GM23248 (cell line): ENCODE data around the gene TLR8. TPM values are rescaled to one million over a fixed set of nuclear protein-coding genes. Genes with fewer than 3 reads are reported as not detected.
A peak's percentile ranks its signal among the peaks of the same experiment; 100 is the strongest.

Experiments used
- DNase-seq: peaks from one replicate; pipeline ENCODE4 v3.0.0-alpha.2; 2015
- H2AFZ ChIP-seq: fragments of 200-600 bp; sonication (generic); 2 replicates; pipeline ENCODE4 v1.6.1; 2016; ENCODE audit warnings: antibody characterized with exemption
- H3F3A ChIP-seq: fragments of 200-600 bp; sonication (generic); 2 replicates; pipeline ENCODE4 v1.6.1; 2016; ENCODE audit warnings: mild to moderate bottlenecking, antibody characterized with exemption, mixed run types; ENCODE audit not compliant: insufficient read depth
- H3K27ac ChIP-seq: fragments of 200-600 bp; sonication (generic); 2 replicates; pipeline ENCODE4 v1.5.1; 2016; ENCODE audit warnings: mild to moderate bottlenecking
- H3K27me3 ChIP-seq: fragments of 200-600 bp; sonication (generic); replicated peaks from 2 replicates; pipeline ENCODE4 v1.6.1; 2016; ENCODE audit warnings: mild to moderate bottlenecking; ENCODE audit not compliant: insufficient read depth
- H3K36me3 ChIP-seq: fragments of 200-600 bp; sonication (generic); 2 replicates; pipeline ENCODE4 v1.6.1; 2016; ENCODE audit warnings: low read depth, mild to moderate bottlenecking
- H3K4me1 ChIP-seq: fragments of 200-600 bp; sonication (generic); 2 replicates; pipeline ENCODE4 v1.6.1; 2016; ENCODE audit warnings: mild to moderate bottlenecking; ENCODE audit not compliant: insufficient read depth
- H3K4me2 ChIP-seq: fragments of 200-600 bp; sonication (generic); one replicate; pipeline ENCODE4 v1.6.1; 2016; ENCODE audit warnings: mild to moderate bottlenecking; ENCODE audit not compliant: unreplicated experiment
- H3K4me3 ChIP-seq: fragments of 200-600 bp; sonication (generic); 2 replicates; pipeline ENCODE4 v1.5.1; 2016; ENCODE audit warnings: mild to moderate bottlenecking
- H3K79me2 ChIP-seq: fragments of 200-600 bp; sonication (generic); 2 replicates; pipeline ENCODE4 v1.6.1; 2016; ENCODE audit warnings: mild to moderate bottlenecking; ENCODE audit not compliant: insufficient read depth
- H3K9ac ChIP-seq: fragments of 200-600 bp; sonication (generic); 2 replicates; pipeline ENCODE4 v1.6.1; 2016; ENCODE audit warnings: mild to moderate bottlenecking
- H3K9me2 ChIP-seq: fragments of 200-600 bp; sonication (generic); 2 replicates; pipeline ENCODE4 v1.6.1; 2016; ENCODE audit warnings: mixed run types, mild to moderate bottlenecking, moderate library complexity; ENCODE audit not compliant: insufficient read depth
- H3K9me3 ChIP-seq: fragments of 200-600 bp; sonication (generic); one replicate; pipeline ENCODE4 v1.6.1; 2017; ENCODE audit warnings: low read depth
- H4K20me1 ChIP-seq: fragments of 200-600 bp; sonication (generic); 2 replicates; pipeline ENCODE4 v1.6.0; 2016; ENCODE audit not compliant: insufficient read depth
- EZH2 ChIP-seq: fragments of 200-600 bp; sonication (generic); IDR thresholded peaks from 2 replicates; pipeline ENCODE4 v1.6.1; 2018; ENCODE audit warnings: antibody characterized with exemption, mild to moderate bottlenecking; ENCODE audit not compliant: insufficient read depth, poor library complexity, severe bottlenecking
- EZH2phosphoT487 ChIP-seq: fragments of 200-600 bp; sonication (generic); IDR thresholded peaks from 2 replicates; pipeline ENCODE4 v1.6.1; 2018; ENCODE audit warnings: antibody characterized with exemption, moderate library complexity, mild to moderate bottlenecking, low read depth; ENCODE audit not compliant: insufficient read depth
- WGBS, 2 experiments: methylation state at CpG; one replicate each; pipeline ENCODE4 v1.1.6; 2015 to 2017; ENCODE audit warnings: low lambda C conversion rate in 2 of 2, low coverage in 1 of 2; ENCODE audit errors: missing lambda C conversion rate in 2 of 2; 5-methylcytosine and 5-hydroxymethylcytosine counted together
- in situ Hi-C: fragments of 300-500 bp; cut with MboI; formaldehyde crosslinking; loops from 2 replicates; pipeline ENCODE4 v1.15.0; 2020
- polyA plus RNA-seq: library from polyadenylated mRNA; unstranded; fragments of >200 nt; fragmentation: Nextera tagmentation; extraction: Ambion mirVana; gene quantifications from 2 replicates; pipeline ENCODE4 v1.2.1, GENCODE V29; 2016
- total RNA-seq: library from RNA; depleted of rRNA; stranded (reverse); fragments of >200 nt; shearing (Covaris generic); gene quantifications from 2 replicates; pipeline ENCODE4 v1.2.3, GENCODE V29; 2014

Gene TLR8
- total and polyA plus RNA-seq, 2 experiments from 2014 or later: not detected

DNA sequence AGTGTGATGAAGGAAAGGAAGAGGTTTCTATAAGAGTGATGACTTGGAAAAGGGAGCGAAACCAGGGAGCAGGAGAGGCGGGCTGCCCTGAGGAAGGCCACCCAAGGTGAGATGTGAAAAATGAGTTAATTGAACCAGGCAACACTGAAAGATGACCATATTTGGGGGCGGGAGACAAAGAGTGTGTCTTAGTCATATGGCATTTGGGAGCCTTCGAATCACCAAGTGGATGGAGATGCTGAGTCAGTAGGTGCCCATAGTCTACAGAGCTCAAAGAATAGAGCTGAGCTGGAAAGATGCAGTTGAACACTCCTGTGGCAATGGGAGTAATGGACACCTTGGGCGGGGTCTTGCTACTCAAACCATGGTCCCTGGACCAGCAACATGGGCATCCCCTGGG, 8.3 kb upstream of the TLR8 start:
- H3K4me2 ChIP-seq: no peak overlapping the region
- no peaks in the 10 kb centered on the region for H4K20me1 ChIP-seq
- in situ Hi-C loops: no loop called here
- no peaks in the 10 kb centered on the region for H3K9me3 ChIP-seq
- TF ChIP-seq EZH2phosphoT487: no peak
- TF ChIP-seq EZH2: no peak
- H3K9ac ChIP-seq: no peak overlapping the region
- H3K79me2 ChIP-seq: no peaks in the 10 kb centered on the region
- no peak overlapping the region for H2AFZ ChIP-seq
- H3K27me3 ChIP-seq: no peaks in the 10 kb centered on the region
- H3K36me3 ChIP-seq: no peaks in the 10 kb centered on the region
- WGBS, 2 experiments: 42 to 52% methylated on average over 4 to 5 of the region's 5 CpGs
- no peak overlapping the region for H3K27ac ChIP-seq
- H3F3A ChIP-seq: no peaks in the 10 kb centered on the region
- H3K4me3 ChIP-seq: no peak overlapping the region
- H3K4me1 ChIP-seq: no peaks in the 10 kb centered on the region
- no peak for DNase-seq
- H3K9me2 ChIP-seq: no peaks in the 10 kb centered on the region

DNA sequence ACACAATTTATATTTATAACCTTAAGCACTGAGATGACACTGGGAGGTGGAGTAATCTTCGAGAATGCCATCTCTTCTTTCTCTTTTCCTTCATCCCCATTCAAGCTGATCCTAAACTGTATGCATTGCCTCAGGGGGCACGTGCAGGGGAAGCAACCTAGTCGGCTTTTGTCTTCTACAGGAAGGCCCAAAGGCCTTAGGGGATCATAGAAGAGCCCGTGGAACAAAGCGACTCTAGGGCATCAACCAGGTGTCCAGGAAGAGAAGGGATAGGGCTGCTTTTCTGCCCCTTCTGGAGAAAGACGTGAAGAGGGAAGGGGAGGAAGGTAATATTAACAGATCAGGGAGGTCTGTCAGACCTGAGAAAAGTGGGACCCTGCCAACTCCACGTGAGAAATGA, 6.9 kb upstream of the TLR8 start:
- no peaks in the 10 kb centered on the region for H3K36me3 ChIP-seq
- in situ Hi-C loops: no loop called here
- no peak overlapping the region for H2AFZ ChIP-seq
- 34 to 49% methylated on average over 6 to 7 of the region's 7 CpGs for whole genome bisulfite sequencing, 2 experiments
- no peaks in the 10 kb centered on the region for H3K9me3 ChIP-seq
- TF ChIP-seq EZH2 (no peak), EZH2phosphoT487 (no peak)
- H3K4me2 ChIP-seq: no peak overlapping the region
- H3F3A ChIP-seq: no peaks in the 10 kb centered on the region
- no peaks in the 10 kb centered on the region for H3K4me1 ChIP-seq
- H3K27me3 ChIP-seq: no peaks in the 10 kb centered on the region
- no peaks in the 10 kb centered on the region for H3K79me2 ChIP-seq
- DNase-seq: no peak
- H4K20me1 ChIP-seq: no peaks in the 10 kb centered on the region
- no peak overlapping the region for H3K4me3 ChIP-seq
- H3K27ac ChIP-seq: no peak overlapping the region
- no peak overlapping the region for H3K9ac ChIP-seq
- no peaks in the 10 kb centered on the region for H3K9me2 ChIP-seq

- Histone ChIP-seq H3F3A (no peaks in the 10 kb centered on the region), H3K79me2 (no peaks in the 10 kb centered on the region), H3K4me3 (no peak overlapping the region), H3K9me3 (no peaks in the 10 kb centered on the region), H3K4me1 (no peaks in the 10 kb centered on the region), H3K4me2 (no peak overlapping the region), H2AFZ (no peak overlapping the region), H3K9ac (no peak overlapping the region), H3K27ac (no peak overlapping the region), H3K36me3 (no peaks in the 10 kb centered on the region), H4K20me1 (no peaks in the 10 kb centered on the region), H3K9me2 (no peaks in the 10 kb centered on the region), H3K27me3 (no peaks in the 10 kb centered on the region)
- TF ChIP-seq EZH2phosphoT487 (no peak), EZH2 (no peak)
- 2 to 6% methylated on average over 9 to 10 of the region's 10 CpGs for WGBS, 2 experiments
- in situ Hi-C loops: loop anchor here (25.0 kb wide), 1 partner anchor 1136 kb away; the partner anchor contains the start of gene GEMIN8
- DNase-seq: peak; percentile 49
Measured at GRCh38 chrX:12901486-12901885, 4.9 kb upstream of the TLR8 start.

DNA sequence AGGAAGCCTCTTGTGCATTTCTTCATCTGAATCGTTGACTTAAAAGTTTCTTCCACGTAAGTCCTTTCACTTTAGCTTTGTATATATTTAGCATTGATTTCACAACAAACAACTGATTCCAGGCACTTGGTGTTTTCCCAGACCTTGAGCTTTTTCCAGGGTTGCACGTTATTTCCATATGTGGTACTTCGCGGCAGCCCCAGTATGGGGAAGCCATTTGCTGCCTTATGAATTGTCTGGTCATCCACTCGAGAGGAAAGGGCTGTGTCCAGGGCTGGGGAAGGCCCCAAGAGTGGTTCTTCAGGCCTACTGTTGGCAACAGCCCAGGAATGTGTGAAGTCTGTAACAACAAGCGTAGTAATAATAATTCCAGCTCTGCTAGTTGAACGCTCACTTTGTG, 2.8 kb upstream of the TLR8 start:
- peak overlapping the region; percentile 7 for H3K4me2 ChIP-seq
- no peaks in the 10 kb centered on the region for H3F3A ChIP-seq
- no peak for TF ChIP-seq EZH2phosphoT487
- no peak for TF ChIP-seq EZH2
- no peaks in the 10 kb centered on the region for H3K9me3 ChIP-seq
- DNase-seq: peak; percentile 35
- no peaks in the 10 kb centered on the region for H3K9me2 ChIP-seq
- H3K27ac ChIP-seq: no peak overlapping the region
- in situ Hi-C loops: loop anchor here (25.0 kb wide), 1 partner anchor 1134 kb away; the partner anchor contains the start of gene GEMIN8
- no peaks in the 10 kb centered on the region for H3K79me2 ChIP-seq
- H3K9ac ChIP-seq: no peak overlapping the region
- no peaks in the 10 kb centered on the region for H3K36me3 ChIP-seq
- H3K4me1 ChIP-seq: no peaks in the 10 kb centered on the region
- no peaks in the 10 kb centered on the region for H4K20me1 ChIP-seq
- peak overlapping the region; percentile 48 for H2AFZ ChIP-seq
- WGBS, 2 experiments: 9 to 14% methylated on average over 8 of the region's 8 CpGs
- H3K4me3 ChIP-seq: no peak overlapping the region
- H3K27me3 ChIP-seq: no peaks in the 10 kb centered on the region
